Measurements from ENCODE around the gene SH3PXD2A. TPM values are rescaled to one million over a fixed set of nuclear protein-coding genes. Genes with fewer than 3 reads are reported as not detected.

Gene SH3PXD2A
- total RNA-seq, 1 experiment from 2014 or later: 4.5 TPM

- H4K5ac ChIP-seq (ENCODE audit: insufficient read length, low read depth, low read length): no peak overlapping the region
- TF ChIP-seq CTCF (conservative IDR thresholded peaks at IDR 0.05): no peak
- no peak overlapping the region for H3K4me2 ChIP-seq (ENCODE audit: insufficient read depth, insufficient read length, low read length)
- WGBS (ENCODE audit: extremely low coverage, insufficient read length, low lambda C conversion rate): no CpG with 5 or more reads among the region's 9 CpGs
- H3K56ac ChIP-seq (ENCODE audit: insufficient read length, low read depth, low read length): no peak overlapping the region
- H3K18ac ChIP-seq (ENCODE audit: insufficient read length, low read depth, low read length): no peak overlapping the region
- H3K27ac Mint-ChIP-seq: no peak overlapping the region
- H3K27me3 Mint-ChIP-seq (ENCODE audit: low read depth): peaks cover 27% of the 10 kb centered on the region
- no peak overlapping the region for H3K9ac ChIP-seq (ENCODE audit: extremely low read depth, insufficient read length, low read length)
- no peak overlapping the region for H3K14ac ChIP-seq (ENCODE audit: insufficient read depth, low read length)
- H3K79me1 ChIP-seq (ENCODE audit: insufficient read depth, low read depth, low read length, poor library complexity, severe bottlenecking): no peaks in the 10 kb centered on the region
- no peaks in the 10 kb centered on the region for H3K4me1 ChIP-seq (ENCODE audit: insufficient read depth, low read length)
- H2BK12ac ChIP-seq (ENCODE audit: insufficient read length, low read depth, low read length): no peak overlapping the region
- no peak overlapping the region for H2BK15ac ChIP-seq (ENCODE audit: low read depth, low read length)
- no peak overlapping the region for H2BK20ac ChIP-seq (ENCODE audit: low read depth, low read length, poor library complexity, severe bottlenecking)
- no peak overlapping the region for H2BK5ac ChIP-seq (ENCODE audit: insufficient read length, low read length)
- no peak overlapping the region for H3T11ph ChIP-seq (ENCODE audit: low read length)
- H3K9me3 Mint-ChIP-seq: no peaks in the 10 kb centered on the region; a peak in 1 of 5 replicates
- H3K23me2 ChIP-seq (ENCODE audit: insufficient read length, low read depth, low read length, poor library complexity, severe bottlenecking): no peaks in the 10 kb centered on the region
- no peak overlapping the region for H3K4me3 Mint-ChIP-seq
- H4K91ac ChIP-seq (ENCODE audit: insufficient read length, low read depth, low read length): no peak overlapping the region
- no peaks in the 10 kb centered on the region for H4K20me1 ChIP-seq (ENCODE audit: control insufficient read depth, insufficient read depth, insufficient read length)
- no peak overlapping the region for H4K8ac ChIP-seq (replicated peaks; ENCODE audit: insufficient read length, low read depth, low read length)
- no peak overlapping the region for H3K23ac ChIP-seq (ENCODE audit: insufficient read length, low read depth, low read length)
- no peak overlapping the region for H2AK5ac ChIP-seq (ENCODE audit: insufficient read length, low read length)
- H2AFZ ChIP-seq (ENCODE audit: low read length): no peak overlapping the region
- no peak overlapping the region for H3K27ac ChIP-seq (ENCODE audit: insufficient read length, low read depth, low read length)
- no peak for DNase-seq
- H3K4me1 Mint-ChIP-seq: peaks cover 2 to 8% of the 10 kb centered on the region in 2 experiments; a peak in 2 of 4 replicates
- H3K79me2 ChIP-seq (ENCODE audit: insufficient read depth, low read length): no peaks in the 10 kb centered on the region
- H3K4ac ChIP-seq (ENCODE audit: low read depth, low read length): no peak overlapping the region
- no peaks in the 10 kb centered on the region for H3K9me3 ChIP-seq (ENCODE audit: control insufficient read depth, low read depth, low read length)
- H3K36me3 Mint-ChIP-seq (ENCODE audit: insufficient read depth in 1 of 3, low read depth in 3 of 3): no peaks in the 10 kb centered on the region; a peak in 1 of 7 replicates
- peaks cover 2% of the 10 kb centered on the region; the same call in 1 of the 2 replicates for H3K27me3 ChIP-seq (ENCODE audit: insufficient read depth, low read length)
- H2BK120ac ChIP-seq (ENCODE audit: low read depth, low read length, poor library complexity, severe bottlenecking): no peak overlapping the region
Measured at GRCh38 chr10:103559776-103560175, 295.6 kb downstream of the SH3PXD2A start.

All from H9 (cell line).